ENCODE results near the gene ALAD. TPM values are rescaled to one million over a fixed set of nuclear protein-coding genes. Genes with fewer than 3 reads are reported as not detected.
"Not testable (repeated sequence)": the region's sequence is repeated elsewhere in the genome, so short reads cannot be mapped to it uniquely, and the experiment has no call there.

Gene ALAD
- total RNA-seq, 4 donors from 2014 or later = 23.5 to 50.0 (median 31.8) TPM

DNA sequence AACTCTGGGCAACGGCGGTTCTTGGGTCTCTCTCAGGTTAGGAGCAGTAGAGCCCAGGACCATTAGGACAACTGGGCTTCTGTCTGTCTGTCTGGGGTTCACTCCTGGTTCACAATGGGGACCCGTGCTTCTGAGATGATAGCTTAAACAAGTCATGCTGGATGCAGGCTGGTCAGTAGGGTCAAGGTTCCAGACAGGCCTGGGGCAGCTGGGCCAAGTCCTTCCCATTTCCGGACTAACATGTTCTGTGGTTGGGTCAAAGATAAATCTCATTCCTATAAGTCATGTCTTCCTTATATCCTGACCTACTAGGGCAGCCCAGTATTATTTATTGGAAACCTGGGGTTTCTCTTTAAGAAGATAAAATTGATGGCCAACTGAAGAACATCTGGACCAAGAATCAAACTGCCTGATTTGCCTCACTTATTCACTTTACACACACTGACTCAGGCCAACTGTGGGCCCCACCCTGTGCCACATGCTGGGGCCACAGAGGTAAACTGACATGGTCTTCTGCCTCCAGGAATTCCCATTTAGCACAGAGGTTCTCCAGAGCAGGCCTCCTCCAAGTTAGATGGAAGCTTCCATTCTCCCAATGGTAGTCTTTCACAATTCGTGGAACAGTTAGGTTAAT lies 32.6 kb downstream of the ALAD start:
- Histone ChIP-seq H3K36me3 (peaks cover 2 to 4% of the 10 kb centered on the region in 2 donors), H3K4me1 (peaks cover 16 to 24% of the 10 kb centered on the region in 2 donors), H3K27ac (no peak overlapping the region), H3K27me3 (no peaks in the 10 kb centered on the region), H3K4me3 (replicated peaks in 1 of 3) (no peak overlapping the region), H3K9me3 (no peaks in the 10 kb centered on the region)
- 91 to 95% methylated on average over 5 of the region's 5 CpGs for WGBS, 2 donors
- no peak for TF ChIP-seq POLR2A (IDR thresholded peaks at IDR 0.05)
- TF ChIP-seq, protein P1, sequence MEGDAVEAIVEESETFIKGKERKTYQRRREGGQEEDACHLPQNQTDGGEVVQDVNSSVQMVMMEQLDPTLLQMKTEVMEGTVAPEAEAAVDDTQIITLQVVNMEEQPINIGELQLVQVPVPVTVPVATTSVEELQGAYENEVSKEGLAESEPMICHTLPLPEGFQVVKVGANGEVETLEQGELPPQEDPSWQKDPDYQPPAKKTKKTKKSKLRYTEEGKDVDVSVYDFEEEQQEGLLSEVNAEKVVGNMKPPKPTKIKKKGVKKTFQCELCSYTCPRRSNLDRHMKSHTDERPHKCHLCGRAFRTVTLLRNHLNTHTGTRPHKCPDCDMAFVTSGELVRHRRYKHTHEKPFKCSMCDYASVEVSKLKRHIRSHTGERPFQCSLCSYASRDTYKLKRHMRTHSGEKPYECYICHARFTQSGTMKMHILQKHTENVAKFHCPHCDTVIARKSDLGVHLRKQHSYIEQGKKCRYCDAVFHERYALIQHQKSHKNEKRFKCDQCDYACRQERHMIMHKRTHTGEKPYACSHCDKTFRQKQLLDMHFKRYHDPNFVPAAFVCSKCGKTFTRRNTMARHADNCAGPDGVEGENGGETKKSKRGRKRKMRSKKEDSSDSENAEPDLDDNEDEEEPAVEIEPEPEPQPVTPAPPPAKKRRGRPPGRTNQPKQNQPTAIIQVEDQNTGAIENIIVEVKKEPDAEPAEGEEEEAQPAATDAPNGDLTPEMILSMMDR (IDR thresholded peaks at IDR 0.05) = no peak
- intact Hi-C loops (cut with DNase I) = no loop called here
- no peak for DNase-seq

DNA sequence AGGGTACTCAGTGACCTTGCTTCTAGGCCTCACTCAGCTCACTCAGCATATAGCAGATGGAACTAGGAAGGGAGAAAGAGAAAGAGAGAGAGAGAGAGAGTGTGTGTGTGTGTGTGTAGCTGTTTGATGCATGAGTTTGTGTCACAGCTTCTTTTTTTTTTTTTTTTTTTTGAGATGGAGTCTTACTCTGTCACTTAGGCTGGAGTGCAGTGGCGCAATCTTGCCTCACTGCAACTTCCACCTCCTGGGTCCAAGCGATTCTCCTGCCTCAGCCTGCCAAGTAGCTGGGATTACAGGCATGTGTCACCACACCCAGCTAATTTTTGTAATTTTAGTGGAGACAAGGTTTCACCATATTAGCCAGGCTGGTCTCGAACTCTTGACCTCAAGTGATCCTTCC lies 35.4 kb downstream of the ALAD start:
- H3K27me3 ChIP-seq; intact Hi-C loops (cut with DNase I); H3K4me3 ChIP-seq (replicated peaks in 1 of 3); H3K27ac ChIP-seq; H3K36me3 ChIP-seq; H3K9me3 ChIP-seq; DNase-seq: not testable (repeated sequence)
- 86 to 98% methylated on average over 3 of the region's 3 CpGs for WGBS, 2 donors
- H3K4me1 ChIP-seq = peaks cover 15 to 24% of the 10 kb centered on the region in 2 donors

DNA sequence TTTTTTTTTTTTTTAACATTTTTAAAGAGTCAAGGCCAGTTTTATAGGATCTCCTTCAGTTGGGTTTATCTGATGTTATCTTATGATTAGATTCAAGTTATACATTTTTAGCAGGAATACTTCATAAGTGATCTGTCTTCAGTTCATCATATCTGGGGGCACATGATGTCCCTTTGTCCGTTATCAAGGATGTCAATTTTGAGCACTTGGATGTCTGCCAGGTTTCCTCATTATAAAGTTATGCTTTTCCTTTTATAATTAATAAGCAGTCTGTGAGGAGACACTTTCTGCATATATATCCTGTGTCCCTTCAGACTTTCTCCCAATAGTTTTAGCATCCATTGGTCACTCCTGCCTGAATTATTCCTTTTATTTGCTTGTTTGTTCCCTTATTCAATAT lies 36.1 kb downstream of the ALAD start:
- TF ChIP-seq, protein P1 (IDR thresholded peaks at IDR 0.05) = no peak
- no peak for TF ChIP-seq POLR2A (IDR thresholded peaks at IDR 0.05)
- Histone ChIP-seq H3K27me3 (no peaks in the 10 kb centered on the region), H3K36me3 (no peaks in the 10 kb centered on the region), H3K4me1 (peaks cover 16 to 28% of the 10 kb centered on the region in 2 donors), H3K27ac (no peak overlapping the region), H3K4me3 (replicated peaks in 1 of 3) (no peak overlapping the region), H3K9me3 (no peaks in the 10 kb centered on the region)
- DNase-seq = no peak
- intact Hi-C loops (cut with DNase I) = no loop called here
- WGBS, 2 donors = 72 to 83% methylated on average over 1 of the region's 1 CpG

DNA sequence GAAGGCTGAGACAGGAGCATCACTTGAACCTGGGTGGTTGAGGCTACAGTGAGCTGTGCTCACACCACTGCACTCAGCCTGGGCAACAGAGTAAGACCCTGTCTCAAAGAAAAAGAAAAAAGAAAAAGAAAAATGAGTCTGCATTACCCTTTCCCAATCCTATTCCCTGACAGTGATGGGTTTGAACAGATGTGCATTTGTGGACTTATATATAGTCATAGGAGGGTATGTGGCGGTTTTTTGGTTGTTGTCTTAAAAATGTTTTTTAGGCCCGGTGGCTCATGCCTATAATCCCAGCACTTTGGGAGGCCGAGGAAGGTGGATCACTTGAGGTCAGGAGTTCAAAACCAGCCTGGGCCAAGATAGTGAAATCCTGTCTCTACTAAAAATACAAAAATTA lies 37.7 kb downstream of the ALAD start:
- no peak overlapping the region for H3K4me3 ChIP-seq (replicated peaks in 1 of 3)
- H3K4me1 ChIP-seq = peaks cover 16 to 28% of the 10 kb centered on the region in 2 donors
- intact Hi-C loops (cut with DNase I) = no loop called here
- 84 to 93% methylated on average over 3 of the region's 3 CpGs for WGBS, 2 donors
- DNase-seq = no peak
- no peaks in the 10 kb centered on the region for H3K27me3 ChIP-seq
- no peaks in the 10 kb centered on the region for H3K36me3 ChIP-seq
- H3K9me3 ChIP-seq = no peaks in the 10 kb centered on the region
- H3K27ac ChIP-seq = peak overlapping the region; percentile 42 to 90 (median 57)
- no peak for TF ChIP-seq POLR2A (IDR thresholded peaks at IDR 0.05)
- TF ChIP-seq, protein P1 (IDR thresholded peaks at IDR 0.05) = no peak

DNA sequence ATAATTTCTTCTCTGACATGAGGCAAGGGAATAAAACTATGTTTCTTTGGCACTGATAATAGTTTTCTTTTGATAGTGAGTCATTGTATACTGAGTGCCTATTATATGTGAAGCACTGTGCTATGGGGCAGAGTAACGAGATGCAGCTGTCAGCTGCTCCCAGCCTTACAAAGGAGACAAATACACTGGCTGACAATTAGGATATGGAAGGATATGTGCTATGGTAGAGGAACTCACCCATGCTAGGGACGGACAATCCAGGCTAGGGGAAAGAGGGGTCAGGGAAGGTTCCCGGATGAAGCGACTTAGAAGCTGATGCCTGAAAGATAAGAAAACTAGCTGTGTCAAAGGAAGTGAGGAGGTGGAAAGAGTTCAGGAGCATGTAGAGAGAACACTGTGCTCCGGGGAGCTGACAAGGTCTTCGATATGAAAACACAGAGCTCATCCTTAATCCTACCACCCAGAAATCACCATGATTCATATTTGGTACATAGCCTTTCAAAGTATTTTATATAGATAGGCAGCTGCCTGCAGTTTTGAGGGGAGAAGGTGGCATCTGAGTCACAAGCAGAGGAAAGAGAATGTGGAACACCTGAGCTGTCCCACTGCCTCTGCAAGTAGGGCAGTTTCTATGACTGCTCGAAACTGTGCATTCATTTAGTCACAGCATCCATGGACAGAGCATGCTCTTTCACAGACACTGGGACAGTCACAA lies 39.6 kb downstream of the ALAD start:
- TF ChIP-seq, protein P1 (IDR thresholded peaks at IDR 0.05) = no peak
- TF ChIP-seq POLR2A (IDR thresholded peaks at IDR 0.05) = no peak
- intact Hi-C loops (cut with DNase I) = no loop called here
- no peaks in the 10 kb centered on the region for H3K9me3 ChIP-seq
- WGBS, 2 donors = 72 to 75% methylated on average over 7 of the region's 7 CpGs
- no peaks in the 10 kb centered on the region for H3K27me3 ChIP-seq
- peaks cover 16 to 28% of the 10 kb centered on the region in 2 donors for H3K4me1 ChIP-seq
- no peaks in the 10 kb centered on the region for H3K36me3 ChIP-seq
- H3K4me3 ChIP-seq (replicated peaks in 1 of 3) = no peak overlapping the region
- no peak for DNase-seq
- peak overlapping the region; percentile 35 to 64 (median 51) for H3K27ac ChIP-seq
